Endodermal cell (in vitro differentiated cells): ENCODE results near the gene ITGA8. TPM values are rescaled to one million over a fixed set of nuclear protein-coding genes. Genes with fewer than 3 reads are reported as not detected.

Source experiments
- DNase-seq: peaks from one replicate; pipeline ENCODE4 v3.0.0-alpha.2; 2017
- H3K27ac ChIP-seq: 2 replicates; pipeline ENCODE4 v1.5.1; 2013; ENCODE audit warnings: mild to moderate bottlenecking, low read depth, low read length, moderate library complexity
- H3K27me3 ChIP-seq: 2 replicates; pipeline ENCODE4 v1.6.1; 2013; ENCODE audit warnings: mild to moderate bottlenecking, low read length, moderate library complexity; ENCODE audit not compliant: insufficient read depth, control insufficient read depth, poor library complexity, severe bottlenecking
- H3K36me3 ChIP-seq: 2 replicates; pipeline ENCODE4 v1.7.0; 2013; ENCODE audit warnings: mild to moderate bottlenecking, low read length, moderate library complexity; ENCODE audit not compliant: control insufficient read depth, insufficient read depth
- H3K4me1 ChIP-seq: one replicate; pipeline ENCODE4 v1.7.0; 2013; ENCODE audit warnings: low read length; ENCODE audit not compliant: control insufficient read depth, insufficient read depth
- H3K4me3 ChIP-seq: 2 replicates; pipeline ENCODE4 v1.5.1; 2013; ENCODE audit warnings: mild to moderate bottlenecking, low read length, moderate library complexity
- H3K9ac ChIP-seq: 2 replicates; pipeline ENCODE4 v1.6.1; 2013; ENCODE audit warnings: mild to moderate bottlenecking, low read length, moderate library complexity; ENCODE audit not compliant: poor library complexity, severe bottlenecking; ENCODE audit errors: extremely low read depth
- H3K9me3 ChIP-seq: 2 replicates; pipeline ENCODE4 v1.6.1; 2013; ENCODE audit warnings: mild to moderate bottlenecking, low read length, moderate library complexity; ENCODE audit not compliant: control insufficient read depth
- H3K27ac Mint-ChIP-seq: 2 replicates; pipeline ENCODE4 v1.8.0; 2020; ENCODE audit warnings: mixed read lengths
- H3K27me3 Mint-ChIP-seq: 2 replicates; pipeline ENCODE4 v1.8.0; 2021; ENCODE audit warnings: mild to moderate bottlenecking, mixed read lengths; ENCODE audit not compliant: insufficient read depth
- H3K36me3 Mint-ChIP-seq: 2 replicates; pipeline ENCODE4 v1.8.0; 2020; ENCODE audit warnings: low read depth, mixed read lengths
- H3K4me1 Mint-ChIP-seq: 2 replicates; pipeline ENCODE4 v1.8.0; 2020; ENCODE audit warnings: mixed read lengths
- H3K4me3 Mint-ChIP-seq: 2 replicates; pipeline ENCODE4 v1.8.0; 2020; ENCODE audit warnings: mild to moderate bottlenecking, moderate library complexity, mixed read lengths
- H3K9me3 Mint-ChIP-seq: 2 replicates; pipeline ENCODE4 v1.8.0; 2020; ENCODE audit warnings: mild to moderate bottlenecking, mixed read lengths
- CTCF ChIP-seq: fragments of 200-600 bp; sonication (generic); conservative IDR thresholded peaks from 2 replicates; pipeline ENCODE4 v1.5.0; 2021; ENCODE audit warnings: antibody characterized with exemption, mild to moderate bottlenecking
- WGBS, 2 experiments: methylation state at CpG; one replicate each; pipeline versions ENCODE4 v1.1.5 to v1.1.7; 2013; ENCODE audit warnings: missing lambda C conversion rate in 2 of 2, mixed read lengths in 1 of 2; ENCODE audit not compliant: insufficient coverage in 1 of 2, insufficient read length in 1 of 2; 5-methylcytosine and 5-hydroxymethylcytosine counted together
- total RNA-seq, 2 donors: library from RNA; stranded (reverse); fragmentation: NEBNext Ultra II Directional in 1 of 2; extraction: Animal tissue kit (Norgen Biotek cat#: 25700) in 1 of 2; gene quantifications; 2 replicates in 1 of 2; 3 replicates in 1 of 2; pipeline ENCODE4 v1.2.1, GENCODE V29; 2021

ITGA8 gene
- total RNA-seq, 2 donors from 2014 or later: 0.24 to 0.40 TPM

GRCh38 chr10:15528859-15529239 is 190.9 kb downstream of the ITGA8 start:
- Histone ChIP-seq H3K4me1 (no peaks in the 10 kb centered on the region), H3K27ac (no peak overlapping the region), H3K4me3 (no peak overlapping the region), H3K27me3 (no peaks in the 10 kb centered on the region), H3K36me3 (no peaks in the 10 kb centered on the region), H3K9me3 (no peaks in the 10 kb centered on the region), H3K9ac (no peak overlapping the region)
- Mint-ChIP-seq H3K27me3 (peaks cover 2% of the 10 kb centered on the region), H3K36me3 (no peaks in the 10 kb centered on the region), H3K27ac (no peak overlapping the region), H3K4me3 (no peak overlapping the region), H3K4me1 (peaks cover 3% of the 10 kb centered on the region), H3K9me3 (no peaks in the 10 kb centered on the region)
- DNase-seq: no peak
- WGBS, 2 experiments: 89 to 93% methylated on average over 4 of the region's 4 CpGs
- no peak for TF ChIP-seq CTCF

GRCh38 chr10:15526754-15527153 is 193.0 kb downstream of the ITGA8 start:
- Mint-ChIP-seq H3K4me1 (peaks cover 3% of the 10 kb centered on the region), H3K36me3 (no peaks in the 10 kb centered on the region), H3K27ac (no peak overlapping the region), H3K27me3 (no peaks in the 10 kb centered on the region), H3K9me3 (no peaks in the 10 kb centered on the region), H3K4me3 (no peak overlapping the region)
- Histone ChIP-seq H3K36me3 (no peaks in the 10 kb centered on the region), H3K27me3 (no peaks in the 10 kb centered on the region), H3K27ac (no peak overlapping the region), H3K9me3 (no peaks in the 10 kb centered on the region), H3K4me3 (no peak overlapping the region), H3K9ac (no peak overlapping the region), H3K4me1 (no peaks in the 10 kb centered on the region)
- no peak for TF ChIP-seq CTCF
- no peak for DNase-seq
- WGBS, 2 experiments: 51% methylated on average over 3 of the region's 3 CpGs; no CpG with 5 or more reads in 1 of the 2 experiments

GRCh38 chr10:15521328-15521903 is 198.3 kb downstream of the ITGA8 start:
- no peaks in the 10 kb centered on the region for H3K36me3 Mint-ChIP-seq
- H3K4me3 Mint-ChIP-seq: no peak overlapping the region
- no peak overlapping the region for H3K27ac ChIP-seq
- no peaks in the 10 kb centered on the region for H3K36me3 ChIP-seq
- no peaks in the 10 kb centered on the region for H3K4me1 Mint-ChIP-seq
- no peak for DNase-seq
- H3K9ac ChIP-seq: no peak overlapping the region
- H3K27me3 Mint-ChIP-seq: peaks cover 6% of the 10 kb centered on the region
- H3K4me1 ChIP-seq: no peaks in the 10 kb centered on the region
- no peaks in the 10 kb centered on the region for H3K9me3 ChIP-seq
- no peaks in the 10 kb centered on the region for H3K27me3 ChIP-seq
- 86 to 91% methylated on average over 5 to 11 of the region's 11 CpGs for WGBS, 2 experiments
- no peak overlapping the region for H3K27ac Mint-ChIP-seq
- no peak for TF ChIP-seq CTCF
- H3K4me3 ChIP-seq: no peak overlapping the region
- no peaks in the 10 kb centered on the region for H3K9me3 Mint-ChIP-seq
